Measurements from ENCODE around the gene LRRC53.

The LRRC53 gene, protein sequence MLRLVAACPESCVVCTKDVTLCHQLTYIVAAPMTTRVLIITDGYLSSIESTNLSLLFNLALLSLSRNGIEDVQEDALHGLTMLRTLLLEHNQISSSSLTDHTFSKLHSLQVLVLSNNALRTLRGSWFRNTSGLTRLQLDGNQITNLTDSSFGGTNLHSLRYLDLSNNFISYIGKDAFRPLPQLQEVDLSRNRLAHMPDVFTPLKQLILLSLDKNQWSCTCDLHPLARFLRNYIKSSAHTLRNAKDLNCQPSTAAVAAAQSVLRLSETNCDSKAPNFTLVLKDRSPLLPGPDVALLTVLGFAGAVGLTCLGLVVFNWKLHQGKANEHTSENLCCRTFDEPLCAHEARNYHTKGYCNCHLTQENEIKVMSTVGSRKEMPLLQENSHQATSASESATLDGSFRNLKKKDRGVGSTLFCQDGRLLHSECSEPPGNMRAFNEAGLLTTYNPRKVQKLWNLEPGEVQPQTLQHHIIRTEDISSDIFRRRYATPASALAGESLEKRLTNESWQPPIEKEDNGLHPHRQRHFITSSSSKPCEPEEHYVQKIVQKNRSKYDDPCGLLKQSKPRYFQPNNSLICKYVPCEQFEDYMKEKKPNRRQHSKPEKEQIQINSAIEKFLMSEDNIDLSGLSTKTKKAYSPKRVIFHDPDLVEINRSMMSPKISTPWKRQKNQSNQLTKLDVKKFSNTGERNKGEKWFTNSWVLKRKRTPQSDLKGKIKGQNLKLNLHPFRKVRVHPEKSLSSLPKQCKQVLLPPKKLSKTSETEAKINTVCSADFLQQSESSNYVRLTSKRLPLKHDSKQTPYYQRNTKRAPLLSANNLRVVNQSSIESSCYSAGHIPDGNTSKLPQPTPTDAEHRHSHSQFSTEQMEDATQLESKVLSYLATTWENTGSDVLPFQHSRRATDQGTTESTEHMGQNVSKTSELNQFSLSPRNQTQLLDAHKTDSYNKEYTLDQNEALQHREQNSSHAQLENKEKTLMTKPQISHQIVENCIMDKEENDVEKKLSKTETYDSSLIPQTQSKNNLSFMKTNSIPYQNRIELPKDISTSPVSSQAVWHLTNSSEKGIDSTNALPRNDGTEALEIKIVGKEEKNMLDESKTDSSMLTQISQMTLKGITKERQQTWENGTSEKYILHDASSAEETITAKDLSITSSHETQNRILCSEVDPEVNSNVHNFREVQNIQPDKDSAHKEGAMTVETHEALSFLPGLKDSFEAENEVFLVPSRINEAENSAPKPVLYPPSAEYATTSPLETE

DNA sequence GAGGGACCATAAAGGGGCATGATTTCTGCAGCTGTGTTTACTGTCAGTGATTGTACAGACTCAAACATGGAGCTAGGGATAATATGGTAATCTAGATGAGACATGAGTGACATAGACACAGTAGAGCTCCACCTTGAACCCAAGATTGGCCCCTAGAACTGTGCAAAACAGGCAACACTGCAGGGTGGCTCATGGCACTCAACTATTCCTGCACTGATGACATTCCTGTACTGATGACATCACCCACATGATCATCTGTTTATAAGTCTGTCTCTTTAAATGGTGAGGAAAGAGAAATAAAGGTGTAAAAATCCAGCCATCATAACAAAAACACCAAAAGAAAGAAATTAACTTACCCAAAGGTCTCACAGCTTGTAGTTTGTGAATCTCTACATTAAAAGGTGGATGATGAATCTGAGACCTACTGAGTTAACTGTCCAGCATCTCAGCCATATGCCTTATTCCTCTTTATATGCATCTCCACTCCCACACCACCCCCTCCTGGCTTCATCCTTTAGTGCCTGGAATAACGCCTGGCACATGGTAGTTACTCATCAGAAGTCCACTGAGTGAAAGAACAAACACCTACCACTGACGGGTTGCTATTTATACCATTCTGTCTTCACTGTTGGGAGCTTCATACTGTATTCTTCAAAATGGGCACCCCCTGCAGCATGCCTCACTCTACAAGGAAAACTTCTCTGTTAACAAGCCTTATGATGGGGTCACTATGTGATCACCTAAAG, at the start of gene LRRC53:
LRRC53 (minus strand) TSS at position 442 of the 746 bp plus-strand sequence. CDS start 29,262 bp downstream, outside the sequence.
- H3K4me3 ChIP-seq: no peak within 1 kb of the TSS
- TF ChIP-seq, protein P1, sequence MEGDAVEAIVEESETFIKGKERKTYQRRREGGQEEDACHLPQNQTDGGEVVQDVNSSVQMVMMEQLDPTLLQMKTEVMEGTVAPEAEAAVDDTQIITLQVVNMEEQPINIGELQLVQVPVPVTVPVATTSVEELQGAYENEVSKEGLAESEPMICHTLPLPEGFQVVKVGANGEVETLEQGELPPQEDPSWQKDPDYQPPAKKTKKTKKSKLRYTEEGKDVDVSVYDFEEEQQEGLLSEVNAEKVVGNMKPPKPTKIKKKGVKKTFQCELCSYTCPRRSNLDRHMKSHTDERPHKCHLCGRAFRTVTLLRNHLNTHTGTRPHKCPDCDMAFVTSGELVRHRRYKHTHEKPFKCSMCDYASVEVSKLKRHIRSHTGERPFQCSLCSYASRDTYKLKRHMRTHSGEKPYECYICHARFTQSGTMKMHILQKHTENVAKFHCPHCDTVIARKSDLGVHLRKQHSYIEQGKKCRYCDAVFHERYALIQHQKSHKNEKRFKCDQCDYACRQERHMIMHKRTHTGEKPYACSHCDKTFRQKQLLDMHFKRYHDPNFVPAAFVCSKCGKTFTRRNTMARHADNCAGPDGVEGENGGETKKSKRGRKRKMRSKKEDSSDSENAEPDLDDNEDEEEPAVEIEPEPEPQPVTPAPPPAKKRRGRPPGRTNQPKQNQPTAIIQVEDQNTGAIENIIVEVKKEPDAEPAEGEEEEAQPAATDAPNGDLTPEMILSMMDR (IDR thresholded peaks at IDR 0.05): no peak
- no peak for DNase-seq (ENCODE audit: low spot score)
- no peak within 1 kb of the TSS for H3K27ac ChIP-seq

DNA sequence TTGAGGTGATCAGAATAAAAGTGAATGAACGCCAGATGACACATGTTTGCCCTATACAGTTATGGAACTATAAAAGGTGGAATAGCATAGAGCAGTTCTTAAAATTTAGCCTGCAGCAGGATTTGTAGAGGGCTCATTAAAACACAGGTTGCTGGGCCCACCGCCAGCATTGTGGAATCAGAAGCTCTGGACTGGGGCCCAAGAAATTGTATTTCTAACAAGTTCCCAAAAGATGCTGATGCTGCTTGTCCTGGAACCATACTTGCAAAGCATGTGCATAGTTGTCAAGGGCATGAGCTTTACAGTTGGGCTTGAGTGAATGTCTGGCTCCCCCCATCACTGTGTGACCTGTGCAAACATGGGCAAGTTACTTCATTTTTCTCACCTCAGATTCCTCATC, 37.5 kb upstream of the LRRC53 start:
- TF ChIP-seq, protein P1 (IDR thresholded peaks at IDR 0.05): no peak
- no peak for DNase-seq (ENCODE audit: low spot score)
- H3K27ac ChIP-seq: no peak overlapping the region
- no peak overlapping the region for H3K4me3 ChIP-seq

DNA sequence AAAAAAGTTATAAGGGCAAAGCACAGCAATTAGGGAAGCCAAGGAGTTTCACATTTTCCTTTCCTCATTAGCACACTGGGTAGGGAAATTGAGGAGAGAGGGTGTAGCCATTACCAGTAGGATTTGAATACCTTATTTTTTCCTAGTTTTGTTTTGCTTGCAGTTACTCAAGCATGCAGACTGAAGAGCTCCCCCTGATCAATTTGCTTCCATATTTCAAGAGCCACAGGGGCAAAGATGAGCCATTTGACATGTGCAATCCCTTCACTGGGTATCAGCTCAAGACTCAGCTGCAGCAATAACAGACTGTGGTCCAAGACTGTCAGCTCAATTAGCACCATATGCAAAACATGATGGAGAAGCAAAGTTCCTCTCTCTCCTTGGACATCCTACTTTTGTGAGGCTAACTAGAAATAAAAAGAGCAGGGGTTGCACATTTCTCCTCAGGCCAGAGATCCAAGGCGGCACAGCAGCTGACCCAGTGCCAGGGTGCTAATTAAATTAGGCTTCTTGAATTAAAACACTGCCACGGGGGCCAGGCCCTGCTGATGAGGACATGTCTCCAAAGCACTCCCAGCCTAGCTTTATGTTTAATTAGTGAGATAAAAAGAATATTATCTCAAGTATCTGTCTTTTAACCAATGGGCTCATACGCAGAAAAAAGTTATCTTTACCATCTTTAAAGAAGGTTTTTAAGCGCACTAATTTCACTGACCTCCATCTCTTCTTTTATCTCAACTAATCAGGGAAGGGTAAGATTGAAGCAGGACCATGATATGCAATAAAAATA, 36.7 kb upstream of the LRRC53 start:
- TF ChIP-seq, protein P1 (IDR thresholded peaks at IDR 0.05): no peak
- DNase-seq (ENCODE audit: low spot score): no peak
- no peak overlapping the region for H3K4me3 ChIP-seq
- H3K27ac ChIP-seq: no peak overlapping the region

DNA sequence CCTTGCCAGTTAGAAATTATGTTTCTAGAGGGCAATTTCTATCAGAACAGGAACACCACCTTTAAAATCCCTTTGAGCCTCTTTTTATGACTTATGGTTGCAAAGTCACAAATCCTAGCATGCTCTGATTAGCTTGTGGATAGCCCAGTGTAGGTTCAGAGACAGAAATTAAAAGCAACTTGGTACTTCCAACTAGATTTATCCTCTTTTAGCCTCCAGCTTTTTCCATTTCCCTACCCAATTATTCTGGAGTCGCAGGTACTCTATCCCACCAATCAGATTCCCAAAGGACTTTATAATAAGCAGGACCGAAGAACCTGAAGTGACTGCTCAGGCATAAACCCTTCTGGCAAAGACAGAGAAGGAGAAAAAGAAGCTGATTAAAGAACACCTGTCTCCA, 33.4 kb upstream of the LRRC53 start:
- TF ChIP-seq, protein P1 (IDR thresholded peaks at IDR 0.05): no peak
- Histone ChIP-seq H3K4me3 (no peak overlapping the region), H3K27ac (no peak overlapping the region)
- no peak for DNase-seq (ENCODE audit: low spot score)

DNA sequence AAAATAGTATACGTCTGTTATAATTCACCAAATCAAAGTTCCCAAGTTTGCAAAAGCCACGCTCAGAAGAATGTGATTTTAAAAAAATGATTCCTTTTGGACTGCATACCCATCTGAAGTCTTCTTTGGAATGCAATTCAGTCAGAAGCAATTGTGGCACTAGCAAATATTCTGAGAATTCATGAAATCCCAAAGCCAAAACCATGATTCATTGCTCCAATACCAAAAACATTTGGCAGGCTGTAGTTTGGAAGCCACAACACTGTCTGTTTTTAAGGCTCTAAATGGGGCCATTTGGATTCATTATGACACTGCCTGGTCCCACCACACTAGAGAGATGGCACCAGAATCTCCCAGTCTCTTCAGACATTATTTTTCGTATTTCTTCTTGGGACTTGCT, 21.8 kb upstream of the LRRC53 start:
- Histone ChIP-seq H3K4me3 (no peak overlapping the region), H3K27ac (no peak overlapping the region)
- TF ChIP-seq, protein P1 (IDR thresholded peaks at IDR 0.05): no peak
- no peak for DNase-seq (ENCODE audit: low spot score)

Measured in coronary artery (tissue), 2 donors.